MCF 10A (cell line): ENCODE data around the gene PEX3. TPM values are rescaled to one million over a fixed set of nuclear protein-coding genes. Genes with fewer than 3 reads are reported as not detected.

Source experiments
- BruUV-seq: library from RNA; stranded (reverse); fragments of 400-500 nt; replicated peaks from 2 replicates; lab custom pipeline; 2021; lab: Mats Ljungman, UMichigan
- CTCF ChIA-PET: fragments of 300-600 bp; sonication (Branson Sonifier 250); formaldehyde crosslinking; extraction: SDS; loops from one replicate; lab custom pipeline; 2021; ENCODE audit warnings: antibody characterized with exemption, inconsistent platforms; lab: Yijun Ruan, JAX
- POLR2A ChIA-PET: fragments of 300-600, 350-650 bp; sonication (Branson Sonifier 250); formaldehyde crosslinking; extraction: SDS; loops from one replicate; lab custom pipeline; 2020; ENCODE audit warnings: antibody characterized with exemption, inconsistent platforms; lab: Yijun Ruan, JAX
- DNase-seq: peaks from one replicate; pipeline ENCODE4 v3.0.0-alpha.2; 2018; ENCODE audit not compliant: unreplicated experiment
- H3K27ac Mint-ChIP-seq: one replicate; pipeline ENCODE4 v1.8.0; 2022; ENCODE audit warnings: mild to moderate bottlenecking, low read depth, mixed read lengths; ENCODE audit not compliant: unreplicated experiment
- H3K27me3 Mint-ChIP-seq: one replicate; pipeline ENCODE4 v1.8.0; 2022; ENCODE audit warnings: mixed read lengths; ENCODE audit not compliant: insufficient read depth, unreplicated experiment
- H3K36me3 Mint-ChIP-seq: one replicate; pipeline ENCODE4 v1.8.0; 2022; ENCODE audit warnings: mild to moderate bottlenecking, moderate library complexity, mixed read lengths; ENCODE audit not compliant: insufficient read depth, unreplicated experiment
- H3K4me1 Mint-ChIP-seq: one replicate; pipeline ENCODE4 v1.8.0; 2022; ENCODE audit warnings: mixed read lengths; ENCODE audit not compliant: insufficient read depth, unreplicated experiment
- H3K4me3 Mint-ChIP-seq: one replicate; pipeline ENCODE4 v1.8.0; 2022; ENCODE audit warnings: mild to moderate bottlenecking, moderate library complexity, mixed read lengths; ENCODE audit not compliant: unreplicated experiment
- H3K9me3 Mint-ChIP-seq: one replicate; pipeline ENCODE4 v1.8.0; 2022; ENCODE audit warnings: mixed read lengths; ENCODE audit not compliant: unreplicated experiment
- CTCF ChIP-seq: fragments of 200-600 bp; IDR thresholded peaks from one replicate; pipeline ENCODE4 v1.8.0; 2022; ENCODE audit warnings: antibody characterized with exemption, mild to moderate bottlenecking; ENCODE audit not compliant: unreplicated experiment
- intact Hi-C: fragments of 100-400 bp; cut with micrococcal nuclease; formaldehyde crosslinking; loops from 2 replicates; pipeline ENCODE4 v1.14.1; 2022
- total RNA-seq: library from RNA; stranded (reverse); gene quantifications from 2 replicates; pipeline ENCODE4 v1.2.3, GENCODE V29; 2022

Gene PEX3
- total RNA-seq, 1 experiment from 2014 or later, result 24.3 TPM

- no peak for TF ChIP-seq CTCF
Observed at GRCh38 chr6:143419526-143419925, 31.1 kb upstream of the PEX3 start.

GRCh38 chr6:143426026-143426425 is 24.6 kb upstream of the PEX3 start:
- Mint-ChIP-seq H3K4me3 (no peak overlapping the region), H3K36me3 (peaks cover 26% of the 10 kb centered on the region), H3K27me3 (no peaks in the 10 kb centered on the region), H3K9me3 (peaks cover 7% of the 10 kb centered on the region), H3K4me1 (peaks cover 11% of the 10 kb centered on the region), H3K27ac (peak overlapping the region; percentile 84)
- intact Hi-C loops, result loop anchor here (5.0 to 10.0 kb wide), 3 partner anchors 361 to 859 kb away; partner anchors contain the start of gene AIG1
- POLR2A ChIA-PET, result interaction anchor here (0.6 to 6.2 kb wide), 12 partner anchors 11 to 606 kb away, joined by 3 to 55 read pairs (median 5); no protein-coding TSS in a partner anchor
- no peak for TF ChIP-seq CTCF
- DNase-seq, result no peak
- no TSS peak for BruUV-seq
- CTCF ChIA-PET, result interaction anchor here (0.5 to 6.8 kb wide), 16 partner anchors 10 to 951 kb away, joined by 3 to 57 read pairs (median 5); no protein-coding TSS in a partner anchor

More at GRCh38 chr6:143419526-143419925, 31.1 kb upstream of the PEX3 start:
- no TSS peak for BruUV-seq
- H3K27me3 Mint-ChIP-seq, result no peaks in the 10 kb centered on the region
- H3K4me3 Mint-ChIP-seq, result no peak overlapping the region
- peaks cover 7% of the 10 kb centered on the region for H3K9me3 Mint-ChIP-seq
- no peak overlapping the region for H3K27ac Mint-ChIP-seq
- intact Hi-C loops, result no loop called here
- H3K36me3 Mint-ChIP-seq, result peaks cover 4% of the 10 kb centered on the region
- ChIA-PET POLR2A (interaction anchor here (1.0 kb wide), 1 partner anchor 87 kb away, joined by 3 read pairs; no protein-coding TSS in a partner anchor), CTCF (no interaction called here)
- no peak for DNase-seq
- H3K4me1 Mint-ChIP-seq, result peaks cover 10% of the 10 kb centered on the region

GRCh38 chr6:143427109-143427817 is 23.3 kb upstream of the PEX3 start:
- peaks cover 27% of the 10 kb centered on the region for H3K36me3 Mint-ChIP-seq
- no peak overlapping the region for H3K4me3 Mint-ChIP-seq
- POLR2A ChIA-PET, result interaction anchor here (0.7 to 6.2 kb wide), 18 partner anchors 12 to 735 kb away, joined by 3 to 55 read pairs (median 6); partner anchors contain the start of genes ADAT2, HIVEP2 and PEX3
- peak; percentile 98 for TF ChIP-seq CTCF
- peaks cover 7% of the 10 kb centered on the region for H3K9me3 Mint-ChIP-seq
- no TSS peak for BruUV-seq
- CTCF ChIA-PET, result interaction anchor here (0.5 to 6.8 kb wide), 33 partner anchors 9 to 974 kb away, joined by 3 to 57 read pairs (median 4); no protein-coding TSS in a partner anchor
- H3K4me1 Mint-ChIP-seq, result peaks cover 11% of the 10 kb centered on the region
- intact Hi-C loops, result loop anchor here (1.0 to 10.0 kb wide), 9 partner anchors 90 to 953 kb away; partner anchors contain the start of gene AIG1
- peak; percentile 78 for DNase-seq
- no peaks in the 10 kb centered on the region for H3K27me3 Mint-ChIP-seq
- peak overlapping the region; percentile 84 for H3K27ac Mint-ChIP-seq

- Mint-ChIP-seq H3K27ac (peak overlapping the region; percentile 90), H3K36me3 (peaks cover 28% of the 10 kb centered on the region), H3K4me1 (peaks cover 11% of the 10 kb centered on the region), H3K27me3 (no peaks in the 10 kb centered on the region), H3K9me3 (no peaks in the 10 kb centered on the region), H3K4me3 (no peak overlapping the region)
- BruUV-seq, result no TSS peak
- POLR2A ChIA-PET, result no interaction called here
- DNase-seq, result no peak
- TF ChIP-seq CTCF, result no peak
- CTCF ChIA-PET, result interaction anchor here (1.2 to 6.8 kb wide), 5 partner anchors 8 to 738 kb away, joined by 3 to 57 read pairs (median 7); no protein-coding TSS in a partner anchor
- intact Hi-C loops, result loop anchor here (5.0 to 10.0 kb wide), 3 partner anchors 365 to 863 kb away; partner anchors contain the start of gene AIG1
Observed at GRCh38 chr6:143429970-143430369, 20.6 kb upstream of the PEX3 start.
